GF-D8 (cell line): ENCODE measurements around the gene SPRYD4.
"Not testable (repeated sequence)": the region's sequence is repeated elsewhere in the genome, so short reads cannot be mapped to it uniquely, and the experiment has no call there.

Experiments
- DNase-seq: peaks from one replicate; lab custom pipeline; 2025; lab: John Stamatoyannopoulos, UW

SPRYD4 gene

GRCh38 chr12:56468216-56469006, at the start of gene SPRYD4:
SPRYD4 (plus strand) TSS chr12:56468578; CDS start chr12:56468592, 14 bp downstream.
- peak; percentile 77 for DNase-seq

GRCh38 chr12:56420411-56420810, 48.0 kb upstream of the SPRYD4 start:
- DNase-seq, result no peak

- DNase-seq, result no peak
Measured at GRCh38 chr12:56425193-56425592, 43.2 kb upstream of the SPRYD4 start.

GRCh38 chr12:56425940-56426438, 42.4 kb upstream of the SPRYD4 start:
- DNase-seq, result no peak

DNA sequence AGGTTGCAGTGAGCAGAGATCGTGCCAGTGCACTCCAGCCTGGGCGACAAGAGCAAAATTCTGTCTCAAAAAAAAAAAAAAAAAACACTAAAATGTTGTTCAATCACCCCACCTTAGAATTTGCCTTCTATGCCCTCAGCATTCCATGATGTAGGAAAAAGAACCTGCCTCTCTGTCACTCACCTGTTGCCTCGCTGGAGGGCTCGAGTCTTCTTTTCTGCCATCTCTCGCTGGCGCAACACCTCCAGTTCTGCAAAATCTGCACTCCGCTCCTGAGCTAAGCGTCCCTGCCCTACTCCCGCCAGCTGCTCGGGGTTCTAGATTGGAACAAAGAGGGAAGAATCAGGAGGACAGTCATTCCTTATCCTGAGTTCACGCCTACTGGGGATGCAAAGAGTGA, 37.1 kb upstream of the SPRYD4 start:
- DNase-seq, result no peak

DNA sequence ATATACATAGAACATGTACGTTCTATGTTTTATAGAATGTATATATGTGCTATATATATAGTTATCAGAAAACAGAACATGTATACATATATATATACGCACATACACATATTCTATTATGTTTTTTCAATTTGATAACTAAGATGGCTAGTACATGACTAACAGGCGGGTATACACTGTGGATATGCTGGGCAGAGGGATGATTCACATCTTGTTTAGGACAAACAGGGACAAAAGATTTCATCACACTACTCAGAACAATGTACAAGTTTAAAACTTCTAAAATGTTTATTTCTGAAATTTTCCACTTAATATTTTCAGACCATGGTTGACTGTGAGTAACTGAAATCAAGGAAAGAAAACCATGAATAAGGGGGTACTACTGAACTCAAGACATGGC, 36.5 kb upstream of the SPRYD4 start:
- DNase-seq, result no peak

DNA sequence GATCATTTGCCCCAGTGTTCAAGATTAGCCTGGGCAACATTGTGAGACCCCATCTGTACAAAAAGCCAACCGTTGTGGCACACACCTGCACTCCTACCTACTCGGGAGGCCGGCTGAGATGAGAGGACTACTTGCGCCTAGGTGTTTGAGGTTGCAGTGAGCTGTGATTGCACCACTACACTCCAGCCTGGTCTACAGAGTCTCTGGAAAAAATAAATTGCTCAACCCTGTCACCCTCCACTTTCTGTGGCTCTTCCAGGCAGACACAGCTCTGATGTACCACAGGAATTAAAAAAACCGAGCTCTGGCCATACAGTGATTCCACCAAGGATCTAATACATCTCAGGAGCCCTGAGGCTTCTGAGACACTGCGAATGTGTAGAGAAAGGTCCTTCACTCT, 33.5 kb upstream of the SPRYD4 start:
- DNase-seq, result no peak

- no peak for DNase-seq
Measured at GRCh38 chr12:56437430-56438176, 30.8 kb upstream of the SPRYD4 start.

DNA sequence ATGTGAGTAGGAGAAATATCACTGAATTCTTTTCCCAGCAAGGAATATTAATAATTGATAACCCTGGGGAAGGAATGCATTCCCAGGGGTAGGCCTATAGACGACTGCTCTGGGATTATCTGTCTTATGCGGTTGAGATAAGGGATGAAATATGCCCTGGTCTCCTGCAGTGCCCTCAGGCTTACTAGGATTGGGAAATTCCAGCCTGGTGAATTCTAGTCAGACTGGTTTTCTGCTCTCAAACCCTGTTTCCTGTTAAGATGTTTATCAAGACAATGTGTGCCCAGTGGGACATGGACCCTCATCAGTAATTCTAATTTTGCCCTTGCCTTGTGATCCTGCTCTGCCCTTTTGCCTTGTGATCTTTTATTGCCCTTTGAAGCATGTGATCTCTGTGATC, 25.2 kb upstream of the SPRYD4 start:
- not testable (repeated sequence) for DNase-seq

GRCh38 chr12:56448860-56449621, 19.3 kb upstream of the SPRYD4 start, which contains the start of gene TIMELESS:
TIMELESS (minus strand) TSS chr12:56449426; CDS start chr12:56434170, 15,256 bp downstream.
- peak; percentile 74 for DNase-seq

DNA sequence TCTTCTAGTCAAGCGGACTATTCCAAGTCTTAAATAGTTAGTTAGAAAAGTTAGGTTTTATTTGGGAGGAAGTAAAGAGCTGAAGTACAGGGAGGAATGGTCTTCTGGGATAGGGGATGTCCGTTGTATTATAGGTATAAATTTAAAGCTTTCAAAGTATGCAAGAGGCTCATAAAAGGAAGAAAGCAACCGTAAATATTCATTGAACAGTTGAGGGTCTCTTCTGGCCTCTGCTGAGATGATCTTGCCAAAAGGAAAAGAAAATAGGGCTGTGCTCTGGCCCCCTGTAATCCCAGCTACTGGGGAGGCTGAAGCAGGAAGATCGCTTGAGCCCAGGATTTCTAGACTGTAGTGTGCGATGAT, 18.8 kb upstream of the SPRYD4 start:
- DNase-seq, result no peak

DNA sequence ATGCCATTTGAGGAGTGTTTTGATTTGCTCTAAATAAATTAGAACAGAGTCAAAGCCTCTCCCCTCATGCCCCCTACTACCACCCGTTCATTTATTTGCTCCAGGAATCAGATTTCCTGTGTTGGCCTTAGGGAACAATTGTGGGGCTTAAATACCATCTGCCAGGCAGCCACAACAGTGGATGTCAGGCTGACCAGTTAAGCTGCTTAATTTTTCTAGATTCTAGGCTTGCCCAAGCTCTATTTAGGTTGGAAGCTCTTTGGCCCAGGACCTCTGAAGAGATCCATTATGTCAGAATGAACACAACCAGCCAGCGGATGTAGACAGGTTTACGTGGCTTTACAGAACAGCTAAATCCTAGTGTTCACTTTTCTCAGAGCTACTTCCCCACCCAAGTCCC, 18.1 kb upstream of the SPRYD4 start:
- DNase-seq, result no peak

GRCh38 chr12:56451147-56451546, 17.2 kb upstream of the SPRYD4 start:
- DNase-seq, result no peak

- no peak for DNase-seq
Measured at GRCh38 chr12:56454557-56454956, 13.8 kb upstream of the SPRYD4 start, which contains the start of gene MIP. MIP (minus strand) TSS chr12:56454657; CDS start chr12:56454613, 44 bp downstream.

GRCh38 chr12:56457817-56458216, 10.6 kb upstream of the SPRYD4 start:
- DNase-seq, result no peak

GRCh38 chr12:56461235-56462159, 6.9 kb upstream of the SPRYD4 start:
- DNase-seq, result no peak

DNA sequence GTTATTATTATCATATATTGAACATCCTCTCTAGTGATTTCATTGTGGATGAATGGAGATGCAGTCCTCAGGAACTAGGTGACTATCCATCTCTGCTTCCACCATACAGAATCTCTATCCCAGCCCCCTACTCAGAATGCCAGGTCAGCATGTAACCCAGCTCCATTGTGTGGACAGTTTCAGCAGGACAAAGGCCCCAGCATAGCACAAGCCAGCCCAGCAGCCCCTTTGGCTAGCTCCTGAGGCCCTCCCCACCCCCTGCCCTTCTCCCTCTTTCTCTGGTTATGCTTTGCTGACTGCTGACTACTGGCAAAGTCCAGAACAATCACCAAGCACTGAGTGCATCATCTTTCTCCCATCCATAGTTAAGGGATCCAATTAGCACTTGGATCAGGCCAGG, 5.8 kb upstream of the SPRYD4 start:
- DNase-seq, result no peak

DNA sequence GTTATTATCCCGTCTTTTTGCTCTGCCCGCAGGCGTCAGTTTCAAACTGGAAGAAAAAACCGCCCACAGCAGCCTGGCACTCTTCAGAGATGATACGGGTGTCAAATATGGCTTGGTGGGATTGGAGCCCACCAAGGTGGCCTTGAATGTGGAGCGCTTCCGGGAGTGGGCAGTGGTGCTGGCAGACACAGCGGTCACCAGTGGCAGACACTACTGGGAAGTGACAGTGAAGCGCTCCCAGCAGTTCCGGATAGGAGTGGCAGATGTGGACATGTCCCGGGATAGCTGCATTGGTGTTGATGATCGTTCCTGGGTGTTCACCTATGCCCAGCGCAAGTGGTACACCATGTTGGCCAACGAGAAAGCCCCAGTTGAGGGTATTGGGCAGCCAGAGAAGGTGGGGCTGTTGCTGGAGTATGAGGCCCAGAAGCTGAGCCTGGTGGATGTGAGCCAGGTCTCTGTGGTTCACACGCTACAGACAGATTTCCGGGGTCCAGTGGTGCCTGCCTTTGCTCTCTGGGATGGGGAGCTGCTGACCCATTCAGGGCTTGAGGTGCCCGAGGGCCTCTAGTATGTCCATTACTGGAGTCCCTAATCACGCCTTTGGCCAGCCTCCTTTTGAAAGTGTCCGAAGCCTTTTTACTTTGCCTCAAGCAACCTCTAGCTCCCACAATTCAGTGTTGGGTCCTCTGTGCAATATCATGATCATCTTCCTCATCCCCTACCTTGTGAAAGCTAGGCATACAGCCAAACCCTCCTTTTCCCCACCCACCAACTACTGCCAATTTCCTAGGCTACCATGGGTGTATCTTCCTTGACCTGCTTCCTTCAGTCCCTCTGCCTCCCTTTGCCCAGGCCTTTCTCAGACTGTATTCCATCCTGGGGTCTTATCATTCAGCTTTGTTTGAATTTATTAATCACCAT, 891 bp downstream of the SPRYD4 start:
- no peak for DNase-seq

- DNase-seq, result no peak
Measured at GRCh38 chr12:56474389-56474788, 6.0 kb downstream of the SPRYD4 start.

GRCh38 chr12:56476143-56476542, 7.8 kb downstream of the SPRYD4 start:
- DNase-seq, result no peak
